HG03457 (cell line): ENCODE measurements around the gene SGK1.

Experiments
- ATAC-seq: cut with Tn5 transposase; IDR thresholded peaks from one replicate; pipeline ENCODE4 v1.9.1; 2021; ENCODE audit warnings: moderate number of reproducible peaks; ENCODE audit not compliant: unreplicated experiment

SGK1 gene

DNA sequence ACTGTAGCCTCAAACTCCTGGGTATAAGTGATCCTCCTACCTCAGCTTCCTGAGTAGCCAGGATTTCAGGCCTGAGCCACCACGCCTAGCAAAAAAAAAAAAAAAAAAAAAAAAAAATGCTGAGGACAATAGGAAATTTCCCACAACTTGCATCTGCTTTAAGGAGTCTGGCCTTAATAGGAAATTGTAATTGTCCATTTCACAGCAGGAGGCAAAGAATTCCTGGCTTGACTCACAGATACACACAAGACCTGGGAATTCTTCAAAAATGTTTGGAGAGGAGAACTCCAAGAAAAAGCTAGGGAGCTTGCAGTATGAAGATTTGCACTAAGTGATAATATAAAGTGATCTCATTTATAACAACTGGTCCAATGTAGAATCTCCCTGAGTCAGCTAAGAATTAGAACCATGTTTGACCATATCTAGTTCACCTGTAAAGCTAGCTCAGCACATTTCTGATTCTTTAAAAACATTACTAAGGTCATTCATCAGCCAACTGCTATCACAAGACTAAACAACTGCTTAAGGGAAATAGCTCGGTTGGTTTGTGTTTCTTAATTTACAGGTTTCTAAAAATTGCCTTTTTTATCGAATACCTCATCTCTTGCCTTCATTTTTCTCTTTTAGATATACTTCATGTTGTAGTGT lies 185.3 kb downstream of the SGK1 start:
- ATAC-seq: no peak

DNA sequence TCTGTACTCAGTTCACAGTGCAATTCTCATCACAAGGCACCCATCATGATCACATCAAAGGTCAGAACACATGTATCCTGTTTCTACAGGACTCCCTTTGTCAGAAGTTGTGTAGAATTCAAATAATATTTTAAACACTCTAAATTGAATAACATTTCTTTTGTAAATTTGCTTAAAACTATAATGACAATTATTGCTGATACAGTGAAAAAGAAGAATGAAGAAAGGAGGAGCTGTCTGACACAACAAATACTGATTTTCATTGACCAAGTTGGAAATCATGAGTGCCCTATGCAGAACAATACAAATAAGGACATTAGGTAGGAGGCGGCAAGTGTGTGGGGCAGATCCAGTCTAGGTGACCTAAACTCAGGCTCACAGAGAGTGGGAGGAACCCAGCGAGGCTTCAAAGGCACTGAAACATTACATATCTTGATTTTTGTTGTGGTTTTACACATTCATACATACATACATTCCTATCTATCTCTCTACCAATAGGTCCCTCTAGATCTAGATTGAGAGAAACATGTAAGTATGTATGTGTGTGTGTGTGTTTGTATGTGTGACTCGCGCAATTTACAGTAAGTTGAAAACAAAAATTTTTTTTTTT lies 186.3 kb downstream of the SGK1 start:
- ATAC-seq: no peak

DNA sequence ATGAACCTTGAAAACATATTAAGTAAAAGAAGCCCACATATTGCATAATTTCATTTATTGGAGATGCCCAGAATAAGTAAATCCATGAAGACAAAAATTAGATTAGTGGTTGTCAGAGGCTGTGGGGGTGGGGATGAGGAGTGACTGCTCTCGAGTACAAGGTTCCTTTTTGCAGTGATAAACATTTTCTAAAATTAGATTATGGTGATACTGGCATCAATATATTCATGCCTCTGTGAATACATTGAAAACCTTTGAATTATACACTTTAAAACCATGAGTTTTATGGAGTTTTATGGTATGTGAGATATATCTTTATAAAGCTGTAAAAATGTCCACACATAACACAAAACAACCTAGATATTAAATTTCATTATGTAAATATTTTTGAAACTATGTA lies 189.8 kb downstream of the SGK1 start:
- ATAC-seq: no peak

GRCh38 chr6:134123666-134124208 lies 194.2 kb downstream of the SGK1 start:
- ATAC-seq: no peak

GRCh38 chr6:134122775-134123174 lies 195.1 kb downstream of the SGK1 start:
- no peak for ATAC-seq

DNA sequence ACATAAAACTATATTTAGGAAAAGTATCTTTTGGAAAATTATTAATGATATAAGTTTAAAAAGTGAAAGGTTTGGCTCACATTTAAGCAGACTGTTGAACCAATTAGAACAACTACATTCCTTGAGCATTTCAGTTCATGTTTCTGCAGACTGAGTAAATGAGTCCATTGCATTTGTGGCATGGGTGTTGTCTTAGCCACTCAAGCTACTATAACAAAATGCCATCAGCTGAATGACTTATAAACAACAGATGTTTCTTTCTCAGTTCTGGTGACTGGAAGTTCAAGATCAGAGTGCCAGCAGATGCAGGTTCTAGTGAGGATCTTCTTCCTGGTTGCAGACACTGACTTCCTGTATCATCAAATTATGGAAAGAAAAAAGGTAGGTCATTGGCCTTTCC lies 198.4 kb downstream of the SGK1 start:
- ATAC-seq: no peak
